CD4-positive, CD25-positive, alpha-beta regulatory T cell (primary cell): ENCODE results near the gene ASIC1. TPM values are rescaled to one million over a fixed set of nuclear protein-coding genes. Genes with fewer than 3 reads are reported as not detected.

Experiments
- ATAC-seq, 2 donors: fragments of 150-1000 bp; cut with Tn5 transposase; one replicate each; pipeline ENCODE4 v1.10.0; 2021; ENCODE audit warnings: low read depth in 2 of 2, moderate number of reproducible peaks in 2 of 2, moderate library complexity in 1 of 2
- DNase-seq, 3 donors: peaks; one replicate each; pipeline versions ENCODE4 v3.0.0 to v3.0.0-alpha.2; 2012 to 2022; ENCODE audit warnings: mixed read lengths in 1 of 3
- H3K27ac ChIP-seq: one replicate; pipeline ENCODE4 v1.7.0; 2013; ENCODE audit warnings: mild to moderate bottlenecking, low read length; ENCODE audit not compliant: insufficient read depth, poor library complexity, severe bottlenecking
- H3K27me3 ChIP-seq: one replicate; pipeline ENCODE4 v1.7.0; 2013; ENCODE audit warnings: low read length; ENCODE audit not compliant: control insufficient read depth, insufficient read depth
- H3K36me3 ChIP-seq: one replicate; pipeline ENCODE4 v1.7.0; 2013; ENCODE audit warnings: mild to moderate bottlenecking, low read length, moderate library complexity; ENCODE audit not compliant: control insufficient read depth, insufficient read depth
- H3K4me1 ChIP-seq: 2 replicates; pipeline ENCODE4 v1.7.0; 2013; ENCODE audit warnings: mild to moderate bottlenecking, low read length; ENCODE audit not compliant: insufficient read depth, control insufficient read depth, poor library complexity, severe bottlenecking
- H3K4me3 ChIP-seq: one replicate; pipeline ENCODE4 v1.7.0; 2013; ENCODE audit warnings: low read depth, mild to moderate bottlenecking, low read length, moderate library complexity
- H3K9me3 ChIP-seq, 2 experiments: 1 replicate in 1 of 2; 2 replicates in 1 of 2; pipeline ENCODE4 v1.7.0; 2013; ENCODE audit warnings: low read length in 2 of 2, mild to moderate bottlenecking in 1 of 2, moderate library complexity in 1 of 2; ENCODE audit not compliant: control insufficient read depth in 2 of 2
- H3K27ac Mint-ChIP-seq, 3 donors: one replicate each; pipeline ENCODE4 v1.8.0; 2020 to 2022; ENCODE audit warnings: mild to moderate bottlenecking in 3 of 3, mixed read lengths in 3 of 3, moderate library complexity in 2 of 3
- H3K27me3 Mint-ChIP-seq: one replicate; pipeline ENCODE4 v1.8.0; 2022; ENCODE audit warnings: mild to moderate bottlenecking, mixed read lengths
- H3K36me3 Mint-ChIP-seq: one replicate; pipeline ENCODE4 v1.8.0; 2020; ENCODE audit warnings: mixed read lengths
- H3K4me1 Mint-ChIP-seq, 4 donors: one replicate each; pipeline ENCODE4 v1.8.0; 2020 to 2022; ENCODE audit warnings: mixed read lengths in 4 of 4, mild to moderate bottlenecking in 1 of 4
- H3K4me3 Mint-ChIP-seq, 4 donors: one replicate each; pipeline ENCODE4 v1.8.0; 2020 to 2022; ENCODE audit warnings: mild to moderate bottlenecking in 4 of 4, mixed read lengths in 4 of 4, moderate library complexity in 3 of 4
- H3K9me3 Mint-ChIP-seq, 7 donors: one replicate each; pipeline ENCODE4 v1.8.0; 2020 to 2022; ENCODE audit warnings: mixed read lengths in 7 of 7, mild to moderate bottlenecking in 3 of 7, moderate library complexity in 2 of 7
- polyA plus RNA-seq, 4 donors: library from polyadenylated mRNA; unstranded; fragments of 300-500 nt; fragmentation: Illumina TruSeq; gene quantifications; one replicate each; pipeline ENCODE4 v1.2.3, GENCODE V29; 2021
- total RNA-seq: library from RNA; stranded (reverse); gene quantifications from one replicate; pipeline ENCODE4 v1.2.3, GENCODE V29; 2022

The ASIC1 gene
- total and polyA plus RNA-seq, 5 donors from 2014 or later = 0.47 to 2.1 (median 0.49) TPM; not detected in 1

GRCh38 chr12:50019524-50019923, 37.9 kb upstream of the ASIC1 start:
- DNase-seq = no peak
- no peak for ATAC-seq
- no peaks in the 10 kb centered on the region for H3K9me3 ChIP-seq
- H3K4me3 ChIP-seq = no peak overlapping the region
- peak overlapping the region in 1 of 3 donors; percentile 91 for H3K27ac Mint-ChIP-seq
- H3K27me3 Mint-ChIP-seq = no peaks in the 10 kb centered on the region
- H3K4me1 ChIP-seq = peaks cover 8% of the 10 kb centered on the region
- peak overlapping the region in 1 of 4 donors; percentile 16 for H3K4me3 Mint-ChIP-seq
- no peaks in the 10 kb centered on the region for H3K36me3 Mint-ChIP-seq
- H3K9me3 Mint-ChIP-seq = no peaks in the 10 kb centered on the region
- H3K27ac ChIP-seq = no peak overlapping the region
- H3K36me3 ChIP-seq = no peaks in the 10 kb centered on the region
- H3K4me1 Mint-ChIP-seq = peaks cover 11 to 55% (median 24%) of the 10 kb centered on the region in 4 donors
- H3K27me3 ChIP-seq = no peaks in the 10 kb centered on the region

DNA sequence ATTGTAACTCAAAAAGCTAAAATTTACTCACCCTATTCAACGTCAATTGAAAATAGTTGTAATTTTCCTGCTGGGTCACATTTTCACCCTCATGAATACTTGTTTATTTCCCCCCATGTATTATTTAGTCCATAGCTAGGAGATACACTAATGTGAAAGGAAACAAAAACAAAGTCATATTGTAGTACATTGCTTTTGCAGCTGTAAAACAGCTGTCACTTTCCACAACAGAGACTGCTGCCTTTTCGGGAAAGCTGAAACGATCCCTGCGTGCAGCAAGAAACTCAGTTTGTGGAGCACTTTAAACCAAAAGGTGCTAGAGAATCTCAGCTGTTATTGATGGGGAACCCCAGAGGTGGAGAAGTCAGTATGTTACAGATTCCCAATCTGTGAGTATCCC, 36.4 kb upstream of the ASIC1 start:
- DNase-seq = no peak
- no peaks in the 10 kb centered on the region for H3K27me3 Mint-ChIP-seq
- peak overlapping the region in 1 of 3 donors; percentile 24 for H3K27ac Mint-ChIP-seq
- Histone ChIP-seq H3K9me3 (no peaks in the 10 kb centered on the region), H3K27me3 (no peaks in the 10 kb centered on the region), H3K36me3 (no peaks in the 10 kb centered on the region), H3K4me1 (peaks cover 12% of the 10 kb centered on the region), H3K4me3 (no peak overlapping the region), H3K27ac (no peak overlapping the region)
- no peak overlapping the region for H3K4me3 Mint-ChIP-seq
- peaks cover 16 to 68% (median 33%) of the 10 kb centered on the region in 4 donors for H3K4me1 Mint-ChIP-seq
- H3K9me3 Mint-ChIP-seq = no peaks in the 10 kb centered on the region
- H3K36me3 Mint-ChIP-seq = no peaks in the 10 kb centered on the region
- ATAC-seq = no peak

- Histone ChIP-seq H3K4me3 (no peak overlapping the region), H3K27me3 (no peaks in the 10 kb centered on the region), H3K4me1 (peaks cover 12% of the 10 kb centered on the region), H3K27ac (no peak overlapping the region), H3K9me3 (no peaks in the 10 kb centered on the region), H3K36me3 (no peaks in the 10 kb centered on the region)
- no peaks in the 10 kb centered on the region for H3K36me3 Mint-ChIP-seq
- no peak for ATAC-seq
- no peaks in the 10 kb centered on the region for H3K27me3 Mint-ChIP-seq
- H3K4me1 Mint-ChIP-seq = peaks cover 16 to 60% (median 33%) of the 10 kb centered on the region in 4 donors
- H3K27ac Mint-ChIP-seq = peak overlapping the region in 1 of 3 donors; percentile 76
- no peaks in the 10 kb centered on the region for H3K9me3 Mint-ChIP-seq
- DNase-seq = no peak
- H3K4me3 Mint-ChIP-seq = peak overlapping the region in 1 of 4 donors; percentile 92
Measured at GRCh38 chr12:50022903-50023302, 34.5 kb upstream of the ASIC1 start.

- Mint-ChIP-seq H3K4me3 (peak overlapping the region; percentile 92 to 99 (median 98)), H3K36me3 (no peaks in the 10 kb centered on the region), H3K27ac (peak overlapping the region in 2 of 3 donors; percentile 92 to 97), H3K9me3 (no peaks in the 10 kb centered on the region), H3K27me3 (no peaks in the 10 kb centered on the region), H3K4me1 (peaks cover 13 to 49% (median 26%) of the 10 kb centered on the region in 4 donors)
- ATAC-seq (no peak), DNase-seq (no peak)
- Histone ChIP-seq H3K4me1 (peaks cover 12% of the 10 kb centered on the region), H3K36me3 (no peaks in the 10 kb centered on the region), H3K4me3 (peak overlapping the region; percentile 87), H3K9me3 (no peaks in the 10 kb centered on the region), H3K27me3 (no peaks in the 10 kb centered on the region), H3K27ac (no peak overlapping the region)
Measured at GRCh38 chr12:50024227-50024626, 33.2 kb upstream of the ASIC1 start.

- H3K4me3 ChIP-seq = peak overlapping the region; percentile 87
- Mint-ChIP-seq H3K27ac (peak overlapping the region; percentile 27 to 97 (median 92)), H3K36me3 (no peaks in the 10 kb centered on the region), H3K27me3 (no peaks in the 10 kb centered on the region), H3K4me3 (peak overlapping the region; percentile 92 to 99 (median 98)), H3K4me1 (peaks cover 13 to 48% (median 24%) of the 10 kb centered on the region in 4 donors), H3K9me3 (no peaks in the 10 kb centered on the region)
- H3K27ac ChIP-seq = peak overlapping the region; percentile 76
- peak in 1 of 2 donors; percentile 2 for ATAC-seq
- no peaks in the 10 kb centered on the region for H3K27me3 ChIP-seq
- DNase-seq = peak in 1 of 3 donors; percentile 44
- H3K36me3 ChIP-seq = no peaks in the 10 kb centered on the region
- no peaks in the 10 kb centered on the region for H3K9me3 ChIP-seq
- peaks cover 12% of the 10 kb centered on the region for H3K4me1 ChIP-seq
Measured at GRCh38 chr12:50024805-50025186, 32.6 kb upstream of the ASIC1 start.

DNA sequence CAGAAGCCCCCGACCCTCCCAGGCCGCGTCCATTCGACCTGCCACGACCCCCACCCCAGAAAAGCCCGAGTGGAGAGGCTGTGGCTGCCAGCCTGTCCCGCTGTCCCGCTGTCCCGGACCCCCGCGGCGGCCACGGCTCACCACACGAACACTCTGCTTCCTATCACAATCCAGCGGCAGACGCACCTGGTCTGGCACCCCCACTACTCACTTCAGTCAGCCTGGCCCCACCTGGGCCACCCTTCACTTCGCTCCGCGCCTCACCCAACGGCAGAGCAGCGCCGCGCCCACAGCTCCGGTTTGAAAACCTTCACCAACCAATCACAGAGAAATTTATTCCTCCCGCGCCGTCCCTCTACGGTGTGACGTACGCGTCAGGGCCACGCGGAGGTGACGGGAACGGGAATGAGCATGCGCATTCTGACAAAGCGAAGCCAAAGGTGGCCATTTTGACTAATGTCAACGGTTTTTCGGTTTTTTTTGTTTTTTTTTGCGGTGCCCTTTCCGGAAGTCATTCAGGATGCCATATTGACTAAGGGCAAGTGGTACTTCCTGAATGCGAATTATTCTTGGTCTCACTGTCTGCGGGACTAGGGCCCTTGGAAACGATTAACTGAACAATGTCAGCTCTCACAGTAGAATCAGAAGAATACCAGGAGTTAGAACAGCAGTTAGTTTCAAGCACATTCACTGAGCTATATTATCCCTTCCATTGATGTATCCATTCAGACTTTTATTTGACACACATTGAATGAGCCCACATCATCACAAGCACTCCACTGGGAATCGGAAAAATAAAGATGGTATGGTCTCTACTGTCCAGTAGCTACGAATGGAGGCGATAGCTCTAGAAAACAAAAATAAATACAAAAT, 32.0 kb upstream of the ASIC1 start, which contains the start of gene RACGAP1:
TSS of gene RACGAP1 (minus strand) at position 308 of the 873 bp plus-strand sequence. CDS start 8,779 bp downstream, outside the sequence.
- Mint-ChIP-seq H3K4me3 (peak within 1 kb of the TSS; percentile 92 to 99 (median 98)), H3K4me1 (peaks cover 13 to 47% (median 24%) of the 10 kb centered on the region in 4 donors), H3K27me3 (peaks cover 4% of the 10 kb centered on the region), H3K36me3 (no peaks in the 10 kb centered on the region), H3K27ac (peak within 1 kb of the TSS; percentile 27 to 97 (median 92)), H3K9me3 (no peaks in the 10 kb centered on the region)
- Histone ChIP-seq H3K27me3 (no peaks in the 10 kb centered on the region), H3K27ac (peak within 1 kb of the TSS; percentile 76), H3K9me3 (no peaks in the 10 kb centered on the region), H3K4me3 (peak within 1 kb of the TSS; percentile 87), H3K4me1 (peaks cover 12% of the 10 kb centered on the region), H3K36me3 (no peaks in the 10 kb centered on the region)
- DNase-seq (peak; percentile 95 to 99 (median 99)), ATAC-seq (peak; percentile 96)

- Histone ChIP-seq H3K27ac (no peak overlapping the region), H3K27me3 (no peaks in the 10 kb centered on the region), H3K36me3 (no peaks in the 10 kb centered on the region), H3K4me1 (peaks cover 12% of the 10 kb centered on the region), H3K9me3 (no peaks in the 10 kb centered on the region), H3K4me3 (no peak overlapping the region)
- DNase-seq (no peak), ATAC-seq (no peak)
- peaks cover 13 to 35% (median 19%) of the 10 kb centered on the region in 4 donors for H3K4me1 Mint-ChIP-seq
- H3K27ac Mint-ChIP-seq = no peak overlapping the region
- peaks cover 14% of the 10 kb centered on the region for H3K27me3 Mint-ChIP-seq
- no peak overlapping the region for H3K4me3 Mint-ChIP-seq
- no peaks in the 10 kb centered on the region for H3K9me3 Mint-ChIP-seq
- H3K36me3 Mint-ChIP-seq = no peaks in the 10 kb centered on the region
Measured at GRCh38 chr12:50026691-50027090, 30.7 kb upstream of the ASIC1 start.
